ENCODE measurements around the gene ACTL6B. TPM values are rescaled to one million over a fixed set of nuclear protein-coding genes. Genes with fewer than 3 reads are reported as not detected.

The ACTL6B gene
- total and polyA plus RNA-seq, 2 of the 8 experiments (the other 6 are each of a cell fraction or from before 2014, with no cell fraction given): 2.1 to 4.5 TPM

DNA sequence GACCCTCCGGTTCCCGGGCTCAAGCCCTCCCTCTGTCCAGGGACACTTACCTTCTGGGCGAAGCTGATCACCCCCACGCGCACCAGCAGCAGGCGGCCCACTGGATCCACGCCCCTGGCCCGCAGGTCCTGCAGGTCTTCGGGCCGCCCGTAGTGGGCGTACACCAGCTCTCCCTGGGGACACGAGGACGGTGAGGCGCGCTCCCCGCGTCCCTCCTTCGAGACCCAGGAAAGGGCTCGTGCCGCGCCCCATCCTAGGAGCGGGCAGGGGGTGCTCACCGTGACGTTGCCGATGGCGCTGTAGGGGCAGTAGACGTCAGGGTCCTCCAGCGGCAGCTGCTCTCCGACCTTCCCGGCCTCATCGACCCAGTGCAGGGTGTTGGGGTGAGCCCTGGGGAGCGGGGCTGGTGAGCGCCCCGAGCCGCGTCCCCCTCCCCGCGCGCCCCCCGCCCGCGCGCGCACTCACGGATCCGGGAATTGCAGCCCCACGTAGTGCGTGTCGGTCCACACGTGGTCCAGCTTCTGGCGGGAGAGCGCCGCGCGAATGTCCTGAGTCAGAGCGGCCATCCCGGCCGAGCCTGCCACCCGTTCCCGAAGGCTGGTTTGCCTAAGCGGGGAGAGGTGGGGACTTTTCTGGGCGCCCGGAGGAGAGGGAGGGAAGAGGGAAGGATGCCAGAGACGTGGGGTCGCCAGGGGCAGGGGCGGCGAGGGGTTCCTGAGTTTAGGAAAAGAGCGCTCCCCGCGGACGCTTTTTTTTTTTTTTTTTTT lies 23.1 kb downstream of the ACTL6B start:
- Histone ChIP-seq H4K20me1 (replicated peaks in 1 of 2; ENCODE audit: control insufficient read depth in 1 of 2, insufficient read depth in 2 of 2, low read length in 2 of 2) (peaks cover 0 to 1% of the 10 kb centered on the region in 2 experiments), H3K4me2 (ENCODE audit: insufficient read depth in 1 of 2, low read depth in 2 of 2, low read length in 2 of 2) (peak overlapping the region; percentile 61 to 92), H3K4me1 (replicated peaks in 1 of 4; ENCODE audit: control insufficient read depth in 3 of 4, insufficient read depth in 4 of 4, low read length in 3 of 4) (peaks cover 0 to 3% (median 3%) of the 10 kb centered on the region in 4 experiments; a peak in 5 of 7 replicates), H3K4me3 (ENCODE audit: extremely low read depth in 1 of 4, insufficient read depth in 2 of 4, low read depth in 3 of 4, low read length in 4 of 4) (peak overlapping the region; percentile 60 to 89 (median 61)), H3K9me3 (ENCODE audit: insufficient read depth in 2 of 2, low read depth in 1 of 2, low read length in 1 of 2) (no peaks in the 10 kb centered on the region), H3K27me3 (replicated peaks in 1 of 4; ENCODE audit: control insufficient read depth in 3 of 4, extremely low read depth in 1 of 4, insufficient read depth in 3 of 4, low read length in 3 of 4) (peaks cover 0 to 16% (median 9%) of the 10 kb centered on the region in 4 experiments; a peak in 5 of 7 replicates), H2BK15ac (ENCODE audit: low read length) (peak overlapping the region; percentile 98; the same call in 1 of the 2 replicates), H2BK120ac (replicated peaks; ENCODE audit: low read depth, low read length) (no peak overlapping the region), H3K23me2 (ENCODE audit: low read depth, low read length) (peaks cover 6% of the 10 kb centered on the region; the same call in 1 of the 2 replicates), H3K18ac (ENCODE audit: extremely low read depth, low read length) (peak overlapping the region; percentile 93), H4K91ac (replicated peaks; ENCODE audit: insufficient read length, low read length) (peak overlapping the region; percentile 89), H2BK12ac (ENCODE audit: low read depth, low read length) (peak overlapping the region; percentile 53; the same call in 1 of the 2 replicates), H3K14ac (ENCODE audit: insufficient read length) (no peak overlapping the region), H4K8ac (ENCODE audit: extremely low read depth, insufficient read depth, low read length) (peak overlapping the region; percentile 97), H3K27ac (ENCODE audit: low read depth, low read length) (no peak overlapping the region), H4K5ac (ENCODE audit: insufficient read length, low read depth, low read length) (no peak overlapping the region), H3K23ac (ENCODE audit: insufficient read length) (no peak overlapping the region), H3K56ac (replicated peaks; ENCODE audit: insufficient read length, low read depth, low read length) (peak overlapping the region; percentile 69), H2AK5ac (ENCODE audit: low read depth, low read length) (no peak overlapping the region), H3K9ac (replicated peaks in 1 of 4; ENCODE audit: extremely low read depth in 1 of 4, low read depth in 3 of 4, low read length in 3 of 4) (peak overlapping the region in 3 of 4 experiments; percentile 8 to 69 (median 13); a peak in 3 of 7 replicates), H2BK5ac (ENCODE audit: low read depth, low read length) (0 out of 2 replicates have a peak overlapping the region, but pooled peaks have one; percentile 12), H3K36me3 (ENCODE audit: control insufficient read depth in 2 of 4, insufficient read depth in 4 of 4, low read length in 3 of 4) (no peaks in the 10 kb centered on the region), H3K4ac (replicated peaks; ENCODE audit: insufficient read length, low read depth, low read length) (no peak overlapping the region), H2BK20ac (ENCODE audit: low read length) (no peak overlapping the region), H3K79me1 (ENCODE audit: low read depth, low read length) (no peaks in the 10 kb centered on the region; the same call in 1 of the 2 replicates), H3K79me2 (ENCODE audit: control insufficient read depth in 1 of 2, insufficient read depth in 2 of 2, low read length in 2 of 2) (no peaks in the 10 kb centered on the region), H2AFZ (ENCODE audit: low read length) (peak overlapping the region; percentile 31; the same call in 1 of the 2 replicates)
- ChIA-PET CTCF (ENCODE audit: partially characterized antibody) (interaction anchor here (0.7 to 5.1 kb wide), 33 partner anchors 9 to 219 kb away, joined by 3 to 46 read pairs (median 5); partner anchors contain the start of genes ACTL6B, FBXO24, LRCH4 and MOSPD3), POLR2A (ENCODE audit: partially characterized antibody) (interaction anchor here (0.6 to 3.4 kb wide), 16 partner anchors 9 to 346 kb away, joined by 3 to 20 read pairs (median 4); partner anchors contain the start of genes EPHB4, FBXO24, LRCH4 and MEPCE)
- FAIRE-seq: no peak
- 4% methylated on average over 37 of the region's 72 CpGs; no CpG with 5 or more reads in 1 of the 2 experiments for WGBS, 2 experiments (ENCODE audit: extremely low coverage in 1 of 2, insufficient coverage in 1 of 2, insufficient read length in 1 of 2, insufficient replicate concordance in 2 of 2, low coverage in 1 of 2, low lambda C conversion rate in 2 of 2, missing lambda C conversion rate in 1 of 2)
- peak in 1 of 2 experiments; percentile 84 for DNase-seq (ENCODE audit: low read depth in 1 of 2, low spot score in 2 of 2)
- peak; percentile 83 for TF ChIP-seq KDM4A (IDR thresholded peaks at IDR 0.05; ENCODE audit: low read depth, low read length, severe bottlenecking)
- TF ChIP-seq RFX5 (IDR thresholded peaks at IDR 0.05; ENCODE audit: borderline replicate concordance, low read depth, low read length): no peak
- TF ChIP-seq, protein P1, sequence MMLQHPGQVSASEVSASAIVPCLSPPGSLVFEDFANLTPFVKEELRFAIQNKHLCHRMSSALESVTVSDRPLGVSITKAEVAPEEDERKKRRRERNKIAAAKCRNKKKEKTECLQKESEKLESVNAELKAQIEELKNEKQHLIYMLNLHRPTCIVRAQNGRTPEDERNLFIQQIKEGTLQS (IDR thresholded peaks at IDR 0.05; ENCODE audit: insufficient read depth, low read depth, low read length): no peak
- TF ChIP-seq, protein P2, sequence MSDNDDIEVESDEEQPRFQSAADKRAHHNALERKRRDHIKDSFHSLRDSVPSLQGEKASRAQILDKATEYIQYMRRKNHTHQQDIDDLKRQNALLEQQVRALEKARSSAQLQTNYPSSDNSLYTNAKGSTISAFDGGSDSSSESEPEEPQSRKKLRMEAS (IDR thresholded peaks at IDR 0.05): peak; percentile 92
- TF ChIP-seq SUZ12 (IDR thresholded peaks at IDR 0.05; ENCODE audit: low read length): no peak
- TF ChIP-seq EP300 (IDR thresholded peaks at IDR 0.05; ENCODE audit: borderline replicate concordance in 1 of 2, low read depth in 2 of 2, low read length in 2 of 2): no peak
- TF ChIP-seq RNF2 (IDR thresholded peaks at IDR 0.05; ENCODE audit: borderline replicate concordance, low read depth, low read length, missing control alignments, poor library complexity, severe bottlenecking): peak; percentile 36
- peak; percentile 74 to 77; a peak in 2 of 4 replicates for TF ChIP-seq HDAC2 (IDR thresholded peaks at IDR 0.05; ENCODE audit: borderline replicate concordance in 1 of 2, low read depth in 2 of 2, low read length in 2 of 2)

All from H1 (cell line).